ENCODE data around the gene RRP15. TPM values are rescaled to one million over a fixed set of nuclear protein-coding genes. Genes with fewer than 3 reads are reported as not detected.
A peak's percentile ranks its signal among the peaks of the same experiment; 100 is the strongest.

Gene RRP15
- total RNA-seq, 1 experiment from 2014 or later, result 25.5 TPM

DNA sequence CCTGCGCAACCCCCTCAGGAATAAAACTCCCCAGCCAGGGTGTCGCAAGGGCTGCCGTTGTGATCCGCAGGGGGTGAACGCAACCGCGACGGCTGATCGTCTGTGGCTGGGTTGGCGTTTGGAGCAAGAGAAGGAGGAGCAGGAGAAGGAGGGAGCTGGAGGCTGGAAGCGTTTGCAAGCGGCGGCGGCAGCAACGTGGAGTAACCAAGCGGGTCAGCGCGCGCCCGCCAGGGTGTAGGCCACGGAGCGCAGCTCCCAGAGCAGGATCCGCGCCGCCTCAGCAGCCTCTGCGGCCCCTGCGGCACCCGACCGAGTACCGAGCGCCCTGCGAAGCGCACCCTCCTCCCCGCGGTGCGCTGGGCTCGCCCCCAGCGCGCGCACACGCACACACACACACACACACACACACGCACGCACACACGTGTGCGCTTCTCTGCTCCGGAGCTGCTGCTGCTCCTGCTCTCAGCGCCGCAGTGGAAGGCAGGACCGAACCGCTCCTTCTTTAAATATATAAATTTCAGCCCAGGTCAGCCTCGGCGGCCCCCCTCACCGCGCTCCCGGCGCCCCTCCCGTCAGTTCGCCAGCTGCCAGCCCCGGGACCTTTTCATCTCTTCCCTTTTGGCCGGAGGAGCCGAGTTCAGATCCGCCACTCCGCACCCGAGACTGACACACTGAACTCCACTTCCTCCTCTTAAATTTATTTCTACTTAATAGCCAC, 60.7 kb downstream of the RRP15 start:
- ChIA-PET RAD21 (ENCODE audit: low non-redundant PET in 1 of 2, low total read pairs in 2 of 2, uncharacterized antibody in 2 of 2, unreplicated experiment in 2 of 2) (no interaction called here), CTCF (no interaction called here), POLR2A (no interaction called here)
- Histone ChIP-seq H3K9ac (ENCODE audit: low read length) (peak overlapping the region; percentile 37), H3K4me2 (ENCODE audit: low read length) (peak overlapping the region; percentile 73), H3K4me1 (ENCODE audit: control insufficient read depth in 1 of 2, insufficient read depth in 2 of 2, low read length in 2 of 2) (peaks cover 0 to 8% of the 10 kb centered on the region in 2 experiments; a peak in 2 of 4 replicates), H3K27ac (ENCODE audit: low read depth, low read length) (peak overlapping the region; percentile 25; the same call in 1 of the 2 replicates), H3K9me2 (ENCODE audit: insufficient read depth) (no peaks in the 10 kb centered on the region), H2AFZ (ENCODE audit: low read depth, low read length, poor library complexity, severe bottlenecking) (peak overlapping the region; percentile 49), H3K27me3 (ENCODE audit: insufficient read depth, low read length) (no peaks in the 10 kb centered on the region), H3K4me3 (replicated peaks in 1 of 2; ENCODE audit: low read depth in 1 of 2, low read length in 2 of 2) (peak overlapping the region; percentile 37 to 52), H3K9me3 (ENCODE audit: control insufficient read depth in 1 of 2, insufficient read depth in 1 of 2, low read depth in 1 of 2, low read length in 2 of 2) (no peaks in the 10 kb centered on the region), H3K36me3 (ENCODE audit: control insufficient read depth in 1 of 2, insufficient read depth in 2 of 2, low read length in 2 of 2) (no peaks in the 10 kb centered on the region), H4K20me1 (ENCODE audit: insufficient read depth) (no peaks in the 10 kb centered on the region), H3K79me2 (ENCODE audit: insufficient read depth, low read length) (no peaks in the 10 kb centered on the region)
- no TSS peak for BruUV-seq (replicated peaks)
- no peak for DNase-seq (ENCODE audit: low read depth, low spot score)
- ATAC-seq, result peak; percentile 88
- intact Hi-C loops (cut with micrococcal nuclease), result no loop called here
- no peak for TF ChIP-seq YY1 (IDR thresholded peaks at IDR 0.05; ENCODE audit: extremely low read depth, insufficient replicate concordance, low read depth, low read length)
- no peak for TF ChIP-seq POLR2A (IDR thresholded peaks at IDR 0.05; ENCODE audit: borderline replicate concordance, extremely low read depth, insufficient read depth, insufficient read length)
- TF ChIP-seq, protein P1, sequence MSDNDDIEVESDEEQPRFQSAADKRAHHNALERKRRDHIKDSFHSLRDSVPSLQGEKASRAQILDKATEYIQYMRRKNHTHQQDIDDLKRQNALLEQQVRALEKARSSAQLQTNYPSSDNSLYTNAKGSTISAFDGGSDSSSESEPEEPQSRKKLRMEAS (IDR thresholded peaks at IDR 0.05), result 0 out of 2 replicates have a peak, but pooled peaks have one; percentile 50
- no peak for TF ChIP-seq SIN3A (IDR thresholded peaks at IDR 0.05; ENCODE audit: low read depth)

DNA sequence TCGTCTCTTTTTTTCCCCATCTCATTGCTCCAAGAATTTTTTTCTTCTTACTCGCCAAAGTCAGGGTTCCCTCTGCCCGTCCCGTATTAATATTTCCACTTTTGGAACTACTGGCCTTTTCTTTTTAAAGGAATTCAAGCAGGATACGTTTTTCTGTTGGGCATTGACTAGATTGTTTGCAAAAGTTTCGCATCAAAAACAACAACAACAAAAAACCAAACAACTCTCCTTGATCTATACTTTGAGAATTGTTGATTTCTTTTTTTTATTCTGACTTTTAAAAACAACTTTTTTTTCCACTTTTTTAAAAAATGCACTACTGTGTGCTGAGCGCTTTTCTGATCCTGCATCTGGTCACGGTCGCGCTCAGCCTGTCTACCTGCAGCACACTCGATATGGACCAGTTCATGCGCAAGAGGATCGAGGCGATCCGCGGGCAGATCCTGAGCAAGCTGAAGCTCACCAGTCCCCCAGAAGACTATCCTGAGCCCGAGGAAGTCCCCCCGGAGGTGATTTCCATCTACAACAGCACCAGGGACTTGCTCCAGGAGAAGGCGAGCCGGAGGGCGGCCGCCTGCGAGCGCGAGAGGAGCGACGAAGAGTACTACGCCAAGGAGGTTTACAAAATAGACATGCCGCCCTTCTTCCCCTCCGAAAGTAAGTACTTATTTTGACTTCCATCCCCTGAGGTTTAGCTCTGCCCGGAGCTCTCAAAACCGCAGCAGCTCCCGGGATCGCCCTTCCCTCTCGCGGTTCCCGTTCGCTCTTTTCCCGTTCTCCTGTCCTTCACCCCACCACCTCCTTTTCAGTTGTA, 61.5 kb downstream of the RRP15 start:
- intact Hi-C loops (cut with micrococcal nuclease), result no loop called here
- no peaks in the 10 kb centered on the region for H3K79me2 ChIP-seq (ENCODE audit: insufficient read depth, low read length)

More for the DNA sequence above, 61.5 kb downstream of the RRP15 start:
- Histone ChIP-seq H3K36me3 (ENCODE audit: control insufficient read depth in 1 of 2, insufficient read depth in 2 of 2, low read length in 2 of 2) (no peaks in the 10 kb centered on the region), H3K9me2 (ENCODE audit: insufficient read depth) (no peaks in the 10 kb centered on the region), H2AFZ (ENCODE audit: low read depth, low read length, poor library complexity, severe bottlenecking) (peak overlapping the region; percentile 49), H3K4me2 (ENCODE audit: low read length) (peak overlapping the region; percentile 73), H4K20me1 (ENCODE audit: insufficient read depth) (no peaks in the 10 kb centered on the region), H3K4me3 (replicated peaks in 1 of 2; ENCODE audit: low read depth in 1 of 2, low read length in 2 of 2) (peak overlapping the region; percentile 37 to 52), H3K4me1 (ENCODE audit: control insufficient read depth in 1 of 2, insufficient read depth in 2 of 2, low read length in 2 of 2) (peaks cover 0 to 8% of the 10 kb centered on the region in 2 experiments; a peak in 2 of 4 replicates), H3K9me3 (ENCODE audit: control insufficient read depth in 1 of 2, insufficient read depth in 1 of 2, low read depth in 1 of 2, low read length in 2 of 2) (no peaks in the 10 kb centered on the region), H3K27me3 (ENCODE audit: insufficient read depth, low read length) (no peaks in the 10 kb centered on the region), H3K9ac (ENCODE audit: low read length) (peak overlapping the region; percentile 37; the same call in 1 of the 2 replicates), H3K27ac (ENCODE audit: low read depth, low read length) (no peak overlapping the region)
- ATAC-seq, result no peak
- CTCF ChIA-PET, result no interaction called here
- TF ChIP-seq RAD21 (IDR thresholded peaks at IDR 0.05; ENCODE audit: low read depth) (no peak), POLR2A (IDR thresholded peaks at IDR 0.05; ENCODE audit: borderline replicate concordance, extremely low read depth, insufficient read depth, insufficient read length) (no peak), JUND (IDR thresholded peaks at IDR 0.05) (no peak), SIN3A (IDR thresholded peaks at IDR 0.05; ENCODE audit: low read depth) (no peak), FOSL1 (IDR thresholded peaks at IDR 0.05; ENCODE audit: low read depth) (no peak), EZH2phosphoT487 (IDR thresholded peaks at IDR 0.05; ENCODE audit: borderline replicate concordance) (no peak), ZNF274 (IDR thresholded peaks at IDR 0.05; ENCODE audit: low read depth, low read length) (no peak), POLR2AphosphoS5 (IDR thresholded peaks at IDR 0.05; ENCODE audit: low read depth, low read length) (no peak)
- TF ChIP-seq, protein P2, sequence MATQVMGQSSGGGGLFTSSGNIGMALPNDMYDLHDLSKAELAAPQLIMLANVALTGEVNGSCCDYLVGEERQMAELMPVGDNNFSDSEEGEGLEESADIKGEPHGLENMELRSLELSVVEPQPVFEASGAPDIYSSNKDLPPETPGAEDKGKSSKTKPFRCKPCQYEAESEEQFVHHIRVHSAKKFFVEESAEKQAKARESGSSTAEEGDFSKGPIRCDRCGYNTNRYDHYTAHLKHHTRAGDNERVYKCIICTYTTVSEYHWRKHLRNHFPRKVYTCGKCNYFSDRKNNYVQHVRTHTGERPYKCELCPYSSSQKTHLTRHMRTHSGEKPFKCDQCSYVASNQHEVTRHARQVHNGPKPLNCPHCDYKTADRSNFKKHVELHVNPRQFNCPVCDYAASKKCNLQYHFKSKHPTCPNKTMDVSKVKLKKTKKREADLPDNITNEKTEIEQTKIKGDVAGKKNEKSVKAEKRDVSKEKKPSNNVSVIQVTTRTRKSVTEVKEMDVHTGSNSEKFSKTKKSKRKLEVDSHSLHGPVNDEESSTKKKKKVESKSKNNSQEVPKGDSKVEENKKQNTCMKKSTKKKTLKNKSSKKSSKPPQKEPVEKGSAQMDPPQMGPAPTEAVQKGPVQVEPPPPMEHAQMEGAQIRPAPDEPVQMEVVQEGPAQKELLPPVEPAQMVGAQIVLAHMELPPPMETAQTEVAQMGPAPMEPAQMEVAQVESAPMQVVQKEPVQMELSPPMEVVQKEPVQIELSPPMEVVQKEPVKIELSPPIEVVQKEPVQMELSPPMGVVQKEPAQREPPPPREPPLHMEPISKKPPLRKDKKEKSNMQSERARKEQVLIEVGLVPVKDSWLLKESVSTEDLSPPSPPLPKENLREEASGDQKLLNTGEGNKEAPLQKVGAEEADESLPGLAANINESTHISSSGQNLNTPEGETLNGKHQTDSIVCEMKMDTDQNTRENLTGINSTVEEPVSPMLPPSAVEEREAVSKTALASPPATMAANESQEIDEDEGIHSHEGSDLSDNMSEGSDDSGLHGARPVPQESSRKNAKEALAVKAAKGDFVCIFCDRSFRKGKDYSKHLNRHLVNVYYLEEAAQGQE (IDR thresholded peaks at IDR 0.05; ENCODE audit: low read depth), result no peak
- TF ChIP-seq, protein P1 (IDR thresholded peaks at IDR 0.05), result no peak
- TF ChIP-seq, protein P3, sequence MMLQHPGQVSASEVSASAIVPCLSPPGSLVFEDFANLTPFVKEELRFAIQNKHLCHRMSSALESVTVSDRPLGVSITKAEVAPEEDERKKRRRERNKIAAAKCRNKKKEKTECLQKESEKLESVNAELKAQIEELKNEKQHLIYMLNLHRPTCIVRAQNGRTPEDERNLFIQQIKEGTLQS (IDR thresholded peaks at IDR 0.05), result no peak
- TSS peak; percentile 30 for BruUV-seq (replicated peaks)
- RAD21 ChIA-PET (ENCODE audit: low non-redundant PET in 1 of 2, low total read pairs in 2 of 2, uncharacterized antibody in 2 of 2, unreplicated experiment in 2 of 2), result no interaction called here
- DNase-seq (ENCODE audit: low read depth, low spot score), result no peak
- POLR2A ChIA-PET, result no interaction called here
